C4-2B (cell line): Measurements from ENCODE around the gene RRP12.

ENCODE experiments used
- H3K27ac ChIP-seq: fragments of 450-650 bp; 2 replicates; pipeline ENCODE4 v1.5.1; 2017
- ZFX ChIP-seq: fragments of 450-650 bp; IDR thresholded peaks from 2 replicates; pipeline ENCODE4 v1.6.1; 2017
- TF ChIP-seq, protein P1 (sequence below): fragments of 450-650 bp; conservative IDR thresholded peaks from 2 replicates; pipeline ENCODE4 v1.5.1; 2017; ENCODE audit warnings: mild to moderate bottlenecking

The RRP12 gene

DNA sequence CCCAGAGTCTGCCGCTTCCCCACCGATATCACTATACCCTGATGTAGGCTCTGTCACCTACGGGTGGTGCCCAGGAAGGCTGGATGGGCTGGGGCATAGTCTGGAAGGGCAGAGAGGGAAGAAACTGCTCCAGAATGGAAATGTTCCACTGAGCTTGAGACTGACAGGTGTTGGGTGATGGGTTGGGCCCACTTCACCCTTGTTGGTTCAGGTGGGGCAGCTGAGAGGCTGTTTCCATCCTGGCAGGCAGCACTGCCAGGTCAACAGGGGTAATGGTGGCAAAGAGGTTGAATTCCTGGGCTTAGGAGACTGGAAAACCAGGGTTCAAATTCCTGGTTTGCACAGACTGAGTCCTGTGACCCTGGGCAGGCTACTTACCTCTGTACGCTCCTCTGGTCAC is 38.1 kb downstream of the RRP12 start:
- no peak overlapping the region for H3K27ac ChIP-seq
- TF ChIP-seq, protein P1, sequence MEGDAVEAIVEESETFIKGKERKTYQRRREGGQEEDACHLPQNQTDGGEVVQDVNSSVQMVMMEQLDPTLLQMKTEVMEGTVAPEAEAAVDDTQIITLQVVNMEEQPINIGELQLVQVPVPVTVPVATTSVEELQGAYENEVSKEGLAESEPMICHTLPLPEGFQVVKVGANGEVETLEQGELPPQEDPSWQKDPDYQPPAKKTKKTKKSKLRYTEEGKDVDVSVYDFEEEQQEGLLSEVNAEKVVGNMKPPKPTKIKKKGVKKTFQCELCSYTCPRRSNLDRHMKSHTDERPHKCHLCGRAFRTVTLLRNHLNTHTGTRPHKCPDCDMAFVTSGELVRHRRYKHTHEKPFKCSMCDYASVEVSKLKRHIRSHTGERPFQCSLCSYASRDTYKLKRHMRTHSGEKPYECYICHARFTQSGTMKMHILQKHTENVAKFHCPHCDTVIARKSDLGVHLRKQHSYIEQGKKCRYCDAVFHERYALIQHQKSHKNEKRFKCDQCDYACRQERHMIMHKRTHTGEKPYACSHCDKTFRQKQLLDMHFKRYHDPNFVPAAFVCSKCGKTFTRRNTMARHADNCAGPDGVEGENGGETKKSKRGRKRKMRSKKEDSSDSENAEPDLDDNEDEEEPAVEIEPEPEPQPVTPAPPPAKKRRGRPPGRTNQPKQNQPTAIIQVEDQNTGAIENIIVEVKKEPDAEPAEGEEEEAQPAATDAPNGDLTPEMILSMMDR: no peak
- no peak for TF ChIP-seq ZFX

DNA sequence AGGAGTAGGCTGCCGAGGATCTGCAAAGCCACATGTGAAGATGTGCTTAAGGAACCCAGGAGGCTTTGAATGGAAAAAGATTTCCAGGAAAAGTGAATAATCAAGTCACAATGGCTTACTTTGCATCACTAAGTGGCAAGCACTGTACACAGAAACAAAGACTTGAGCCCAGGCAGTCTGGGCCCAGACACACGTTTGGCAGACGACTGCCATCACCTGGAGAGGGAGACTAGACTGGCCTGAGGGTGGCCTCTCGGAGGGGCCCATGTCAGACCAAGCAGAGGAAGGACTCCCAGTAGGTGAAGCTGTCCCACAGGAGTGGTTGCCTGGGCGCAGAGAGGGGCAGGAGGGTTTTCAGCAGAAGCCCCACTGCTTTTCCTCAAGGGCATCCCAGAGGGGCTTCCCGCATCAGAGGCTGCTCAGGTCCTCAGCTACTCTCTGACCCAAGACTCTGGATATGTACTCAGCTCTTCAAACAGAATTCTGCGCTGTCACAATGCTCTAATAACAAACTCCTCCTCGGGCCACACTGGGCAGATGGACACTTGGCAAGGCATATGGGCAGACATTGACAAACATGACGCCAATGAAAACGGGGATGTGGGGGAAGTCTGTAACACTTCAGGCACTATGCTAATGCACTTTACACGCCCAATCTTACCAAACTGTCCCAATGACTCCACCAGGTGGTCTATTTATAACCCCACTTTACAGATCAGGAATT is 38.7 kb downstream of the RRP12 start:
- no peak for TF ChIP-seq ZFX
- TF ChIP-seq, protein P1: no peak
- H3K27ac ChIP-seq: no peak overlapping the region

DNA sequence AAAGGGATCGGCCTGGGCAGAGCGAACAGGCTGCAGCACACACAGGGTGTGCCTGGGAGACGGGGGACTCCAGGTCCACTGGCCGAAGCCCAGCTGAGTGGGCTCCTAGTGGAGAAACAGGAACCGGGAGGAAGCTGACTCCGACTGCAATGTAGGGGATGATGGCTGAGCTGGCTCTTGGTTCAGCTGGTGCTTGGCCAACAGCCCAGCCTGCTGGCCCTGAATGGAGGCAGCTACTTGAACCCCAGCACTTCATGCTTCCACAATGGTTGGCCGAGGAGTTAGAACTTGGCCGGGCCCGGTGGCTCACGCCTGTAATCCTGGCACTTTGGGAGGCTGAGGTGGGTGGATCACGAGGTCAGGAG is 39.6 kb downstream of the RRP12 start:
- no peak overlapping the region for H3K27ac ChIP-seq
- TF ChIP-seq, protein P1: no peak
- TF ChIP-seq ZFX: no peak

DNA sequence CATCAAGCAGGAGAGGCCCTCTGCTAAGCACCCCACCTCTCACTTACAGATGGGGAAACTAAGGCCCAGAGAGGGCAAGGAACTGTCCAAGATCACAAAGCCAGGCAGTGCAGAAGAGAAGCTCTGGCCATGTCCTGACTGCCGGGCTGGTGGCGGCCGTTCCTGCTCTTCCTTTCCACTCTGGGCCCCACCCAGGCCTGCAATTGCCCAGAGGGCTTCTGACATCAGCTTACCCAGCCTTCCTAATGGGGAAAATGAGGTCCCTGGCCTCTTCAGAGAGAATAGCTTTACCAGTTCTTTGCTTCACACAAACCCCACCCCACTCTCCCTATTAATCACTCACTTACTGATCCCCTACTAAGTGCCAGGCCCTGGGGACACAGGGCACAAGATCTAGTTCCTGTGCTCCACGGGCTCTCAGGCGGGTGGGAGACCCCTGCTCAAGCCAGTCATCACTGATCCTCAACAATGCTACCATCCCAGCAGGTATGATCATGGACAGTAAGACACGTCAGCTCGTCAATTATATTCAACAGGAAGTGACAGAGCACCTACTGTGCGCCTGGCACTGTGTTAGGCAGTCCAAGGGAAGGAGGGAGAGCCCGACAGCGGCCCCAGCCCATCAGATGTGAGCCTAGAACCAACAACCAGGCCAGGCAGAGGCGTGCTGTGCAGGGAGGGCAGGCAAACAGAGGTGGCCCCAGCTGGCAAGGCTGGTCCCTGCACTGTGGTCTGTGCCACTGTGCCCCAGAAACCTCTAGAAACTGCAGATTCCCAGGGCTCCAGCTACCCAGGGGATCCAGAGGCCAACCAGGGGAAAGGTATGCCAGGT is 40.2 kb downstream of the RRP12 start:
- no peak for TF ChIP-seq ZFX
- TF ChIP-seq, protein P1: no peak
- no peak overlapping the region for H3K27ac ChIP-seq

DNA sequence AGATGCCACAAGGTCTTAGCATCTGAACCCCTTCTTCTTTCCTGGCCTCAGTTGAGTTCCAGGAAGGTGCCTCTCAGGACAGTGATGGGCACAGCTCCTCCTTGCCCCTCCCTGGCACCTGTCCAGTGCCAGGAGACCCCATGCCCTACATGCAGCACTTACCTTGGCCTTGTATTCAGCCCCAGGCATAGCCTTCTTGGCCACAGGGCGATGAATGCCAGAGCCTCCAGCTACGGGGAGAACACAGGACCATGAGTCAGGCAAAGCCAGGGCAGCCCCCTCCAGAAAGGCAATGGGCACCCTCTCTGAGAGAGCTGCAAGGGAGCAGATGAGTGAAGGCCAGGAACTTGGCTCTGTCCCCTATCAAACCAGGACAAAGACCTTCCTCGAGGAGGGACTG is 42.4 kb downstream of the RRP12 start:
- no peak overlapping the region for H3K27ac ChIP-seq
- TF ChIP-seq, protein P1: no peak
- TF ChIP-seq ZFX: no peak

DNA sequence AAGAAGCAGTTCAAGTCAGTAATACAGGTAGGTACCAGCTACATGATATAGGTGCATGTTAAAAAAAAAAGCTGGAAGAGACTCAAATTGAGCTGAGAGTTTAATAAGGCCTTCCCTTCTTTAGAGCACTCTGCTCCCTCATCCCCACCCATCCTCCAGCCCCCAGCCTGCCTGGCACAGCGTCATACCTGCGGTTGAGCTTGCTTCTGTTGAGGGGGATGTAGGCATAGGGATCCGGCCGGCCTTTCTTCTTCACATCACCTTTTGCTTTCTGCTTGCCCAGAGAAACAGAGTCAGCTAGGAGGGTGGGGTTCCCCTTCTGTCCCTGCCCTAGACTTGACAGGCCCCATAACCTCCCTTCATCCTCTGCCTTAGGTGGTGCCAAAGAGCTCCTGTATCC is 42.8 kb downstream of the RRP12 start:
- TF ChIP-seq, protein P1: no peak
- no peak for TF ChIP-seq ZFX
- no peak overlapping the region for H3K27ac ChIP-seq

DNA sequence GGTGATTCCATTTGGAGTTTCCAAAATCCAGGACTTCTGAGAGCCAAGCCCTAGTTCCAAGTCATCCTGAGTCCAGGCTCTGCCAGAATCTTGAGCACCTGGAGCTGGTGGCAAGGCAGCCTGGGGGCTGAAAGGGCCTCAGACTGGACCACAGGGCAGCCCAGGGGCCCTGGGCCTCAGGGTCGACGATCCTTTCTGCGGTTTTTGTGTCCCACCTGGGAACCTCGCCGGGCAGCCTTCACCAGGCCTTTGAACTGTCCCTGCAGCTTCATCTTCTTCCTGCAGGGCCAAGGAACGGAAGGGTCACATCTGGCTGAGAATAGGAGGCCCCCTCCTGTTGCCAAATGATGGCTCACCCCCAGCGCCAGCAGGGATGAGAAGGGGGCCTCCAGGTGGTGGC is 44.2 kb downstream of the RRP12 start:
- H3K27ac ChIP-seq: no peak overlapping the region
- TF ChIP-seq, protein P1: no peak
- TF ChIP-seq ZFX: no peak
